H1 (cell line): ENCODE results near the gene P2RX7. TPM values are rescaled to one million over a fixed set of nuclear protein-coding genes. Genes with fewer than 3 reads are reported as not detected.

ENCODE experiments used
- CTCF ChIA-PET: fragments of 300-600 bp; sonication (Branson Sonifier 250); formaldehyde crosslinking; loops from one replicate; lab custom pipeline; 2021; ENCODE audit not compliant: partially characterized antibody; lab: Charles Lee
- POLR2A ChIA-PET: fragments of 300-600 bp; sonication (Branson Sonifier 250); formaldehyde crosslinking; loops from one replicate; lab custom pipeline; 2021; ENCODE audit warnings: inconsistent platforms; ENCODE audit not compliant: partially characterized antibody; lab: Charles Lee
- DNase-seq, 2 experiments: peaks; one replicate each; pipeline versions ENCODE4 v3.0.0 to v3.0.0-alpha.2; 2010 to 2022; ENCODE audit warnings: low spot score in 2 of 2, low read depth in 1 of 2, mixed read lengths in 1 of 2
- FAIRE-seq: peaks from 2 replicates; lab custom pipeline; 2011; peaks lifted over from hg19 to GRCh38; lab: Jason Lieb, UNC
- H2AFZ ChIP-seq: 2 replicates; pipeline ENCODE4 v1.8.1; 2012; ENCODE audit warnings: low read length, inconsistent platforms
- H2AK5ac ChIP-seq: 2 replicates; pipeline ENCODE4 v1.6.1; 2013; ENCODE audit warnings: low read depth, low read length
- H2BK120ac ChIP-seq: replicated peaks from 2 replicates; pipeline ENCODE3; 2013; ENCODE audit warnings: low read depth, low read length, inconsistent platforms
- H2BK12ac ChIP-seq: 2 replicates; pipeline ENCODE4 v1.6.1; 2013; ENCODE audit warnings: low read depth, low read length
- H2BK15ac ChIP-seq: 2 replicates; pipeline ENCODE4 v1.6.1; 2013; ENCODE audit warnings: low read length
- H2BK20ac ChIP-seq: 2 replicates; pipeline ENCODE4 v1.6.1; 2013; ENCODE audit warnings: low read length
- H2BK5ac ChIP-seq: 2 replicates; pipeline ENCODE4 v1.6.1; 2013; ENCODE audit warnings: low read depth, low read length
- H3K14ac ChIP-seq: 2 replicates; pipeline ENCODE4 v1.6.1; 2013; ENCODE audit warnings: inconsistent platforms; ENCODE audit not compliant: insufficient read length
- H3K18ac ChIP-seq: 2 replicates; pipeline ENCODE4 v1.6.1; 2013; ENCODE audit warnings: low read length; ENCODE audit errors: extremely low read depth
- H3K23ac ChIP-seq: 2 replicates; pipeline ENCODE4 v1.6.1; 2013; ENCODE audit warnings: inconsistent platforms; ENCODE audit not compliant: insufficient read length
- H3K23me2 ChIP-seq: 2 replicates; pipeline ENCODE4 v1.6.1; 2013; ENCODE audit warnings: low read depth, low read length
- H3K27ac ChIP-seq: 2 replicates; pipeline ENCODE4 v1.6.1; 2011; ENCODE audit warnings: low read depth, low read length, inconsistent platforms
- H3K27me3 ChIP-seq, 4 experiments: replicated peaks in 1 of 4; 1 replicate in 1 of 4; 2 replicates in 3 of 4; pipeline versions ENCODE4 v1.6.1 to v1.8.1; 2011 to 2013; ENCODE audit warnings: low read length in 3 of 4, mild to moderate bottlenecking in 3 of 4, inconsistent platforms in 2 of 4, mixed read lengths in 2 of 4, moderate library complexity in 1 of 4; ENCODE audit not compliant: control insufficient read depth in 3 of 4, insufficient read depth in 3 of 4; ENCODE audit errors: extremely low read depth in 1 of 4
- H3K36me3 ChIP-seq, 4 experiments: 2 replicates each; pipeline versions ENCODE4 v1.6.1 to v1.8.1; 2011 to 2013; ENCODE audit warnings: mild to moderate bottlenecking in 4 of 4, low read length in 3 of 4, moderate library complexity in 2 of 4, control low read depth in 1 of 4, inconsistent platforms in 1 of 4; ENCODE audit not compliant: insufficient read depth in 4 of 4, control insufficient read depth in 2 of 4
- H3K4ac ChIP-seq: replicated peaks from 2 replicates; pipeline ENCODE3; 2013; ENCODE audit warnings: low read length, low read depth, mixed read lengths, inconsistent platforms; ENCODE audit not compliant: insufficient read length
- H3K4me1 ChIP-seq, 4 experiments: replicated peaks in 1 of 4; 1 replicate in 1 of 4; 2 replicates in 3 of 4; pipeline versions ENCODE4 v1.6.1 to v1.8.1; 2011 to 2013; ENCODE audit warnings: low read length in 3 of 4, inconsistent platforms in 2 of 4, mixed read lengths in 1 of 4; ENCODE audit not compliant: insufficient read depth in 4 of 4, control insufficient read depth in 3 of 4
- H3K4me2 ChIP-seq, 2 experiments: 2 replicates each; pipeline versions ENCODE4 v1.6.1 to v1.8.1; 2011 to 2013; ENCODE audit warnings: low read depth in 2 of 2, low read length in 2 of 2, control low read depth in 1 of 2, inconsistent platforms in 1 of 2, mild to moderate bottlenecking in 1 of 2; ENCODE audit not compliant: insufficient read depth in 1 of 2
- H3K4me3 ChIP-seq, 4 experiments: fragments of 200-600, 300-600 bp in 1 of 4; sonication (generic), shearing (Covaris generic), sonication (Bioruptor Twin) in 1 of 4; 2 replicates each; pipeline versions ENCODE4 v1.5.1 to v1.8.1; 2011 to 2016; ENCODE audit warnings: low read length in 4 of 4, low read depth in 3 of 4, control low read depth in 2 of 4, inconsistent platforms in 2 of 4, mild to moderate bottlenecking in 2 of 4, mixed read lengths in 1 of 4, moderate library complexity in 1 of 4; ENCODE audit not compliant: insufficient read depth in 2 of 4; ENCODE audit errors: extremely low read depth in 1 of 4
- H3K56ac ChIP-seq: replicated peaks from 2 replicates; pipeline ENCODE3; 2013; ENCODE audit warnings: low read depth, mild to moderate bottlenecking, mixed read lengths, low read length, inconsistent platforms; ENCODE audit not compliant: insufficient read length
- H3K79me1 ChIP-seq: 2 replicates; pipeline ENCODE4 v1.6.1; 2013; ENCODE audit warnings: low read depth, low read length, control low read depth
- H3K79me2 ChIP-seq, 2 experiments: 2 replicates each; pipeline versions ENCODE4 v1.6.1 to v1.8.1; 2012 to 2013; ENCODE audit warnings: low read length in 2 of 2, mild to moderate bottlenecking in 2 of 2, inconsistent platforms in 1 of 2; ENCODE audit not compliant: insufficient read depth in 2 of 2, control insufficient read depth in 1 of 2
- H3K9ac ChIP-seq, 4 experiments: replicated peaks in 1 of 4; 1 replicate in 1 of 4; 2 replicates in 3 of 4; pipeline versions ENCODE4 v1.6.1 to v1.8.1; 2011 to 2013; ENCODE audit warnings: low read depth in 3 of 4, low read length in 3 of 4, control low read depth in 2 of 4, mild to moderate bottlenecking in 2 of 4, moderate library complexity in 2 of 4, inconsistent platforms in 1 of 4; ENCODE audit errors: extremely low read depth in 1 of 4
- H3K9me3 ChIP-seq, 2 experiments: 2 replicates each; pipeline versions ENCODE4 v1.6.1 to v1.8.1; 2012 to 2013; ENCODE audit warnings: mild to moderate bottlenecking in 2 of 2, moderate library complexity in 2 of 2, control low read depth in 1 of 2, inconsistent platforms in 1 of 2, low read depth in 1 of 2, low read length in 1 of 2, mixed read lengths in 1 of 2; ENCODE audit not compliant: insufficient read depth in 2 of 2
- H4K20me1 ChIP-seq, 2 experiments: replicated peaks in 1 of 2; 2 replicates each; pipeline versions ENCODE3 to v1.8.1; 2011 to 2013; ENCODE audit warnings: inconsistent platforms in 2 of 2, low read length in 2 of 2, mild to moderate bottlenecking in 1 of 2; ENCODE audit not compliant: insufficient read depth in 2 of 2, control insufficient read depth in 1 of 2
- H4K5ac ChIP-seq: 2 replicates; pipeline ENCODE4 v1.6.1; 2013; ENCODE audit warnings: low read length, low read depth, mixed read lengths, inconsistent platforms; ENCODE audit not compliant: insufficient read length
- H4K8ac ChIP-seq: 2 replicates; pipeline ENCODE4 v1.8.0; 2013; ENCODE audit warnings: mild to moderate bottlenecking, moderate library complexity, low read length, inconsistent platforms; ENCODE audit not compliant: insufficient read depth; ENCODE audit errors: extremely low read depth
- H4K91ac ChIP-seq: replicated peaks from 2 replicates; pipeline ENCODE3; 2013; ENCODE audit warnings: low read length, mixed read lengths, inconsistent platforms; ENCODE audit not compliant: insufficient read length
- BCL11A ChIP-seq, 2 experiments: IDR thresholded peaks; one replicate each; pipeline ENCODE4 v1.6.1; 2011; ENCODE audit warnings: low read depth in 2 of 2, low read length in 2 of 2, mild to moderate bottlenecking in 2 of 2
- CTBP2 ChIP-seq: IDR thresholded peaks from 2 replicates; pipeline ENCODE4 v1.7.0; 2011; ENCODE audit warnings: borderline replicate concordance, mild to moderate bottlenecking, moderate library complexity, mixed read lengths, low read length; ENCODE audit not compliant: insufficient read depth, insufficient read length
- FOSL1 ChIP-seq: IDR thresholded peaks from 2 replicates; pipeline ENCODE4 v1.6.1; 2011; ENCODE audit warnings: mild to moderate bottlenecking, low read depth, low read length, moderate library complexity; ENCODE audit not compliant: insufficient read depth
- SIN3A ChIP-seq, 2 experiments: IDR thresholded peaks in 1 of 2; conservative IDR thresholded peaks in 1 of 2; 2 replicates each; pipeline ENCODE4 v1.6.1; 2011 to 2012; ENCODE audit warnings: low read length in 2 of 2, improper control_type of control experiment in 1 of 2, low read depth in 1 of 2, mild to moderate bottlenecking in 1 of 2
- WGBS, 2 experiments: shearing (Covaris generic) in 1 of 2; methylation state at CpG; one replicate each; pipeline versions ENCODE4 v1.1.6 to v1.1.7; 2013 to 2015; ENCODE audit warnings: low lambda C conversion rate in 2 of 2, mixed read lengths in 2 of 2, inconsistent platforms in 1 of 2, low coverage in 1 of 2, missing lambda C conversion rate in 1 of 2; ENCODE audit not compliant: insufficient replicate concordance in 2 of 2, insufficient coverage in 1 of 2, insufficient read length in 1 of 2; ENCODE audit errors: extremely low coverage in 1 of 2, missing lambda C conversion rate in 1 of 2; 5-methylcytosine and 5-hydroxymethylcytosine counted together
- polyA plus RNA-seq, 7 experiments: library from polyadenylated mRNA; depleted of rRNA in 3 of 7; stranded (reverse) in 5 of 7; unstranded in 2 of 7; fragments of >200 nt in 5 of 7; fragments of 200-250 nt in 2 of 7; gene quantifications; 1 replicate in 5 of 7; 2 replicates in 1 of 7; 4 replicates in 1 of 7; pipeline versions ENCODE4 v1.2.1 to v1.2.3, GENCODE V29; 2011 to 2013; ENCODE audit warnings: missing spikeins in 2 of 7, mixed read lengths in 2 of 7
- total RNA-seq: library from RNA; stranded (reverse); fragmentation: NEBNext Ultra II Directional; extraction: Animal tissue kit (Norgen Biotek cat#: 25700); gene quantifications from 2 replicates; pipeline ENCODE4 v1.2.1, GENCODE V29; 2021
- TF ChIP-seq, protein P1 (sequence below), 3 experiments: IDR thresholded peaks; 1 replicate in 2 of 3; 2 replicates in 1 of 3; pipeline versions ENCODE4 v1.5.1 to v1.6.1; 2011; ENCODE audit warnings: low read length in 3 of 3, mild to moderate bottlenecking in 3 of 3, inconsistent platforms in 2 of 3, low read depth in 1 of 3, moderate library complexity in 1 of 3; ENCODE audit not compliant: insufficient read depth in 1 of 3; ENCODE audit errors: control extremely low read depth in 1 of 3

Gene P2RX7
- total and polyA plus RNA-seq, 2 of the 8 experiments (the other 6 are each of a cell fraction or from before 2014, with no cell fraction given): 0.38 to 0.56 TPM

DNA sequence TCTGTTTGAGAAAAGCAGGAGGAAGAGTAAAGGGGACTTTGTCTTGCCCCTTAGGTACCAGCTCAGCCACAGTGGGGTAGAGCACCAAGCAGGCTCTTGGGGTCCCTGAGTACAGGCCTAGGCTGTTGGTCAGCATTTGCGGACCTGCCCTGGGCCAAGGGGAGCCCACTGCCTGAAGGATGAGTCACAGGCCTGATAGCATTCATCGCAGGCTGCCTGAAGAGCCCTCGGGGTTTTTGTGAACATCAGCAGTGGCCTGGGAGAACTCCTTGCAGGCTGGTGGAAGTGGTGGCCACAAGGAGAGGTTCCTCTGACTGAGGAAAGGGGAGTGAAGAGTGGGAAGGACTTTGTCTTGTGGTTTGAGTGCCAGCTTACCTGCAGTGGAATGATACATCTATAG is 25.0 kb upstream of the P2RX7 start:
- Histone ChIP-seq H3K79me2 (no peaks in the 10 kb centered on the region), H4K20me1 (no peaks in the 10 kb centered on the region), H3K9me3 (no peaks in the 10 kb centered on the region), H2BK120ac (no peak overlapping the region), H2BK5ac (no peak overlapping the region), H3K56ac (no peak overlapping the region), H3K4me3 (no peak overlapping the region), H4K91ac (no peak overlapping the region), H3K27me3 (no peaks in the 10 kb centered on the region), H3K18ac (no peak overlapping the region), H2BK12ac (no peak overlapping the region), H2BK15ac (no peak overlapping the region), H3K27ac (no peak overlapping the region), H2BK20ac (no peak overlapping the region), H4K5ac (no peak overlapping the region), H3K4me2 (no peak overlapping the region), H3K36me3 (no peaks in the 10 kb centered on the region), H4K8ac (no peak overlapping the region), H3K14ac (no peak overlapping the region), H2AFZ (no peak overlapping the region), H3K9ac (no peak overlapping the region), H3K79me1 (no peaks in the 10 kb centered on the region), H3K23ac (no peak overlapping the region), H2AK5ac (no peak overlapping the region), H3K23me2 (no peaks in the 10 kb centered on the region), H3K4me1 (no peaks in the 10 kb centered on the region), H3K4ac (no peak overlapping the region)
- TF ChIP-seq CTBP2: no peak
- TF ChIP-seq SIN3A (conservative IDR thresholded peaks at IDR 0.05 in 1 of 2, IDR thresholded peaks at IDR 0.05 in 1 of 2; ENCODE audit: low read depth in 1 of 2, low read length in 2 of 2): no peak
- no peak for TF ChIP-seq BCL11A (IDR thresholded peaks at IDR 0.05; ENCODE audit: low read depth in 2 of 2, low read length in 2 of 2)
- no peak for TF ChIP-seq FOSL1
- TF ChIP-seq, protein P1, sequence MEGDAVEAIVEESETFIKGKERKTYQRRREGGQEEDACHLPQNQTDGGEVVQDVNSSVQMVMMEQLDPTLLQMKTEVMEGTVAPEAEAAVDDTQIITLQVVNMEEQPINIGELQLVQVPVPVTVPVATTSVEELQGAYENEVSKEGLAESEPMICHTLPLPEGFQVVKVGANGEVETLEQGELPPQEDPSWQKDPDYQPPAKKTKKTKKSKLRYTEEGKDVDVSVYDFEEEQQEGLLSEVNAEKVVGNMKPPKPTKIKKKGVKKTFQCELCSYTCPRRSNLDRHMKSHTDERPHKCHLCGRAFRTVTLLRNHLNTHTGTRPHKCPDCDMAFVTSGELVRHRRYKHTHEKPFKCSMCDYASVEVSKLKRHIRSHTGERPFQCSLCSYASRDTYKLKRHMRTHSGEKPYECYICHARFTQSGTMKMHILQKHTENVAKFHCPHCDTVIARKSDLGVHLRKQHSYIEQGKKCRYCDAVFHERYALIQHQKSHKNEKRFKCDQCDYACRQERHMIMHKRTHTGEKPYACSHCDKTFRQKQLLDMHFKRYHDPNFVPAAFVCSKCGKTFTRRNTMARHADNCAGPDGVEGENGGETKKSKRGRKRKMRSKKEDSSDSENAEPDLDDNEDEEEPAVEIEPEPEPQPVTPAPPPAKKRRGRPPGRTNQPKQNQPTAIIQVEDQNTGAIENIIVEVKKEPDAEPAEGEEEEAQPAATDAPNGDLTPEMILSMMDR (IDR thresholded peaks at IDR 0.05; ENCODE audit: control extremely low read depth in 1 of 3, insufficient read depth in 1 of 3, low read depth in 1 of 3, low read length in 3 of 3): no peak
- ChIA-PET POLR2A (no interaction called here), CTCF (interaction anchor here (1.1 to 1.7 kb wide), 3 partner anchors 19 to 525 kb away, joined by 3 read pairs; no protein-coding TSS in a partner anchor)
- FAIRE-seq (no peak), DNase-seq (no peak)
- 86% methylated on average over 3 of the region's 3 CpGs; no CpG with 5 or more reads in 1 of the 2 experiments for WGBS, 2 experiments
